Liver (tissue), 3 donors: ENCODE measurements around the gene MTHFD2.

ENCODE experiments used
- CTCF ChIP-seq: fragments of 150-350 bp; IDR thresholded peaks from 2 replicates; pipeline ENCODE4 v1.5.1; 2017; ENCODE audit warnings: improper control_type of control experiment, low read depth, low read length; ENCODE audit not compliant: missing input control
- HNF4A ChIP-seq, 2 donors: conservative IDR thresholded peaks; 2 replicates each; pipeline ENCODE4 v1.6.1; 2016; ENCODE audit warnings: antibody characterized with exemption in 2 of 2, mild to moderate bottlenecking in 2 of 2
- SP1 ChIP-seq: IDR thresholded peaks from 2 replicates; pipeline ENCODE4 v1.6.1; 2018; ENCODE audit warnings: antibody characterized with exemption, mild to moderate bottlenecking
- YY1 ChIP-seq: IDR thresholded peaks from 2 replicates; pipeline ENCODE4 v1.6.1; 2016; ENCODE audit warnings: antibody characterized with exemption, mild to moderate bottlenecking
- ZBTB33 ChIP-seq: IDR thresholded peaks from 2 replicates; pipeline ENCODE4 v1.6.1; 2016; ENCODE audit warnings: antibody characterized with exemption
- TF ChIP-seq, protein P1 (sequence below): IDR thresholded peaks from 2 replicates; pipeline ENCODE4 v1.6.1; 2016; ENCODE audit warnings: antibody characterized with exemption
- TF ChIP-seq, protein P2 (sequence below): IDR thresholded peaks from 2 replicates; pipeline ENCODE4 v1.6.1; 2016; ENCODE audit warnings: antibody characterized with exemption
- donor health status: healthy.
- donor health status: healthy.

- TF ChIP-seq YY1 (no peak), ZBTB33 (no peak), CTCF (no peak), HNF4A (conservative IDR thresholded peaks at IDR 0.05) (no peak), SP1 (no peak)
- TF ChIP-seq, protein P1, sequence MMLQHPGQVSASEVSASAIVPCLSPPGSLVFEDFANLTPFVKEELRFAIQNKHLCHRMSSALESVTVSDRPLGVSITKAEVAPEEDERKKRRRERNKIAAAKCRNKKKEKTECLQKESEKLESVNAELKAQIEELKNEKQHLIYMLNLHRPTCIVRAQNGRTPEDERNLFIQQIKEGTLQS = no peak
- TF ChIP-seq, protein P2, sequence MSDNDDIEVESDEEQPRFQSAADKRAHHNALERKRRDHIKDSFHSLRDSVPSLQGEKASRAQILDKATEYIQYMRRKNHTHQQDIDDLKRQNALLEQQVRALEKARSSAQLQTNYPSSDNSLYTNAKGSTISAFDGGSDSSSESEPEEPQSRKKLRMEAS = no peak
Measured at GRCh38 chr2:74222300-74222650, 23.9 kb downstream of the MTHFD2 start.
